Muscle of leg (tissue), 11 donors: ENCODE measurements around the gene KRTCAP3. TPM values are rescaled to one million over a fixed set of nuclear protein-coding genes. Genes with fewer than 3 reads are reported as not detected.
"Not testable (repeated sequence)": the region's sequence is repeated elsewhere in the genome, so short reads cannot be mapped to it uniquely, and the experiment has no call there.

ENCODE experiments used
- DNase-seq: peaks from one replicate; pipeline ENCODE4 v3.0.0; 2013
- H3K27ac ChIP-seq: one replicate; pipeline ENCODE4 v1.5.1; 2013; ENCODE audit warnings: mild to moderate bottlenecking, low read length, control low read depth
- H3K27me3 ChIP-seq: one replicate; pipeline ENCODE4 v1.6.1; 2013; ENCODE audit warnings: low read length; ENCODE audit not compliant: control insufficient read depth, insufficient read depth
- H3K36me3 ChIP-seq: one replicate; pipeline ENCODE4 v1.6.1; 2013; ENCODE audit warnings: low read length; ENCODE audit not compliant: control insufficient read depth, insufficient read depth
- H3K4me1 ChIP-seq: one replicate; pipeline ENCODE4 v1.6.1; 2013; ENCODE audit warnings: low read length; ENCODE audit not compliant: control insufficient read depth, insufficient read depth
- H3K4me3 ChIP-seq: one replicate; pipeline ENCODE4 v1.5.1; 2013; ENCODE audit warnings: low read length, control low read depth
- H3K9me3 ChIP-seq: replicated peaks from 2 replicates; pipeline ENCODE4 v1.6.1; 2013; ENCODE audit warnings: low read depth, low read length; ENCODE audit not compliant: control insufficient read depth
- WGBS: methylation state at CpG from one replicate; pipeline ENCODE4 v1.1.5; 2013; ENCODE audit warnings: missing lambda C conversion rate; ENCODE audit not compliant: insufficient coverage; 5-methylcytosine and 5-hydroxymethylcytosine counted together
- polyA plus RNA-seq, 8 donors: library from polyadenylated mRNA; unstranded; fragments of 120-200 nt; gene quantifications; one replicate each; pipeline versions ENCODE4 v1.2.1 to v1.2.3, GENCODE V29; 2013; ENCODE audit warnings: inconsistent platforms in 1 of 8, low replicate concordance in 1 of 8; ENCODE audit not compliant: insufficient read length in 8 of 8, insufficient read depth in 1 of 8
- total RNA-seq: library from RNA; stranded (reverse); fragments of 120-200 nt; gene quantifications from one replicate; pipeline ENCODE4 v1.2.4, GENCODE V29; 2013

KRTCAP3 gene
- total and polyA plus RNA-seq, 9 donors: 0.53 to 4.3 (median 1.9) TPM

DNA sequence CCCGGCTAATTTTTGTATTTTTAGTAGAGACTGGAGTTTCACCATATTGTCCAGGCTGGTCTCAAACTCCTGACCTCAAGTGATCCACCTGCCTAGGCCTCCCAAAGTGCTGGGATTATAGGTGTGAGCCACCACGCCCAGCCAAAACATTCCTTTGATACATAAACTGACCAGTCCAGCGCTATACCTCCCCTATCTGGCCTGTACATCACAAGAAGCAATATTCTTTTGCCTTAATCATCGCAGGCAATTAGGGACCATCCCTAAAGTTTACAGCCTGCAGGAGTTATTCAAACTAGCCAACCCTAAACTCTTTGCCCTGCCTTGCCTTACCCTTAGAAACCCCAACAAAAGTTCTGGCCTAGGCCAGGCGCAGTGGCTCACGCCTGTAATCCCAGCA, 26.0 kb upstream of the KRTCAP3 start:
- Histone ChIP-seq H3K27me3 (no peaks in the 10 kb centered on the region), H3K4me1 (no peaks in the 10 kb centered on the region), H3K4me3 (no peak overlapping the region), H3K36me3 (no peaks in the 10 kb centered on the region), H3K27ac (no peak overlapping the region), H3K9me3 (no peaks in the 10 kb centered on the region)
- no peak for DNase-seq
- 85% methylated on average over 3 of the region's 6 CpGs for WGBS

DNA sequence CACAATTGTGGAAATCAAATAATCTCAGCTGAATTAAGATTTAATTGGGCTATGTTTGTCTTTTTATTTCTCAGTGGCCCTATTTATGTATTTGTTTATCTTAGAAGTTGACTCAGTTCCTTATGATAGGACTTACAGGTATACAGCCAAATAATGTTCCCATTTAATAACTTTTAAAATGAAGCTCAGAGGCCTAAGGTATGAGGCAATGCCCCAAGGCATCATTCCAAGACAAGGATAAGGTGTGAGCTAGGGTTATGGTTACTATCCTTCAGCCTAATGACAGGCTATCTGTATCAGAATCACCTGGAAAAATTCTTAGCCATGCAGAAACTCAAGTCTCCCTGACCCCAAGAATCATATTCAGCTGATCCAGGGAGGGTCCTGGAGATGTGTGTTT, 21.2 kb upstream of the KRTCAP3 start:
- Histone ChIP-seq H3K4me1 (no peaks in the 10 kb centered on the region), H3K27ac (no peak overlapping the region), H3K27me3 (no peaks in the 10 kb centered on the region), H3K36me3 (no peaks in the 10 kb centered on the region), H3K4me3 (no peak overlapping the region), H3K9me3 (no peaks in the 10 kb centered on the region)
- no peak for DNase-seq

DNA sequence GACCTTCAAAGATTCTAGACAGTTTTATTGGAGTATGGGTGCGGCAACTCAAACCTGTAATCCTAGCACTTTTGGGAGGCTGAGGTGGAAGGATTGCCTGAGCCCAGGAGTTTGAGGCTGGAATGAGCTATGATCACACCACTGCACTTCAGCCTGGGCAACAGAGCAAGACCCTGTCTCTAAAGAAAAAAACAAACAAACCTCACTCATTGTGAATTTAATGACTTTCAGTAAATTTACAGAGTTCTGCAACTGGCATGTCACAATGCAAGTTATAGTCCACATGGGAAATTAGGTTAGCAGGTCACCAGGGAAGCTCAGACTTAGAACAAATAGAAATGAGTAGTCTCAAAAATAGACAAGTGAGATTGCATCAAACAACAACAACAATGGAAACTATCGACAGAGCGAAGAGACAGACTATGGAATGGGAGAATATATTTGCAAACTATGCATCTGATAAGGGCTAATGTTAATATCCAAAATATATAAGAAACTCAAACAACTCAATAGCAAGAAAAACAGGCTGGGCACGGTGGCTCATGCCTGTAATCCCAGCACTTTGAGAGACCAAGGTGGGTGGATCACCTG, 20.4 kb upstream of the KRTCAP3 start:
- H3K4me1 ChIP-seq: no peaks in the 10 kb centered on the region
- no peaks in the 10 kb centered on the region for H3K27me3 ChIP-seq
- H3K36me3 ChIP-seq: no peaks in the 10 kb centered on the region
- no peak for DNase-seq
- WGBS: no CpG with 5 or more reads among the region's 4 CpGs
- no peak overlapping the region for H3K27ac ChIP-seq
- H3K9me3 ChIP-seq: no peaks in the 10 kb centered on the region
- no peak overlapping the region for H3K4me3 ChIP-seq

DNA sequence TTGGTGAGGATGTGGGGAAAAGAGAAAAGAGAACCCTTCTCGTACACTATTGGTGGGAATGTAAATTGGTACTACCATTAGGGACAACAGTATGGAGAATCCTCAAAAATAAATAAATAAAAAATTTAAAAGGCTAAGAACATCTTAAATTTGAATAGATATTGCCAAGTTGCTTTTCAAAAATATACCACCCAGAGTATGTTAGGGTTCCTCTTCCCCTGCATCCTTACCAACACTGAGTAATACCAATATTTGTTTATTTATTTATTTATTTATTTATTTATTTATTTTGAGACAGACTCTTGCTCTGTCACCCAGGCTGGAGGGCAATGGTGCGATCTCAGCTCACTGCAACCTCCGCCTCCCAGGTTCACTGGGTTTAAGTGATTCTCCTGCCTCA, 19.2 kb upstream of the KRTCAP3 start:
- H3K27me3 ChIP-seq: no peaks in the 10 kb centered on the region
- no peaks in the 10 kb centered on the region for H3K9me3 ChIP-seq
- H3K36me3 ChIP-seq: no peaks in the 10 kb centered on the region
- no peak overlapping the region for H3K27ac ChIP-seq
- WGBS: 92% methylated on average over 2 of the region's 3 CpGs
- no peak overlapping the region for H3K4me3 ChIP-seq
- DNase-seq: no peak
- H3K4me1 ChIP-seq: peaks cover 2% of the 10 kb centered on the region

DNA sequence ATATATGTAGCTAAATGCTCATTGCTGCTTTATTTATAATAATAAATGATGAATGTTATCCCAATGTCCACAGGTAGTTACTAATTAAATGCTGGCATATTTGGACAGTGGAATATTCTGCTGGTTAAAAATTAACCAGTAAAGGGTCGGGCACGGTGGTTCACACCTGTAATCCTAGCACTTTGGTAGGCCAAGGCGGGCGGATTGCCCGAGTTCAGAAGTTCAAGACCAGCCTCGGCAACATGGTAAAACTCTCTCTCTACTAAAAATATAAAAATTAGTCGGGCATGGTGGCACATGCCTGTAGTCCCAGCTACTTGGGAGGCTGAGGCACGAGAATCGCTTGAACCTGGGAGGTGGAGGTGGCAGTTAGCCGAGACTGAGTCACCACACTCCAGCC, 17.1 kb upstream of the KRTCAP3 start:
- not testable (repeated sequence) for H3K4me3 ChIP-seq, H3K27me3 ChIP-seq, DNase-seq, H3K9me3 ChIP-seq, H3K27ac ChIP-seq, H3K36me3 ChIP-seq, H3K4me1 ChIP-seq
- WGBS: 100% methylated on average over 5 of the region's 10 CpGs

DNA sequence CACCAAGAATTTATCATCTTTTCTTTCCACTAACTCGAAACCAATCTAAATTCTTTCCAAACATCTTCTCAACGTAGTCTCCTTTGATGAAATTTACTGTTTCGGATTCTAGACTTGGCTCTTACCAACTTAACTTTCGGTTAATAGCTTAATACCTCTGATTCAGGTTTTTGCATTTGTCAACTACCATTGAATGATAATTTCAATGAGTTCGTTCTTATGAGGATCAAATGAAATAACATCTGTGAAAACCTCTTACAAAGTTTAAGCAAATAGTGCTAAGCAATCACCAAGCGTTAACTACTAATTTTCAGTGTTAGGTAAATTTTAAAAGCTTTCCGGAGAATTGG, 14.3 kb upstream of the KRTCAP3 start:
- H3K27me3 ChIP-seq: no peaks in the 10 kb centered on the region
- H3K27ac ChIP-seq: peak overlapping the region; percentile 97
- WGBS: no CpG with 5 or more reads among the region's 7 CpGs
- peaks cover 14% of the 10 kb centered on the region for H3K4me1 ChIP-seq
- no peaks in the 10 kb centered on the region for H3K9me3 ChIP-seq
- no peak for DNase-seq
- H3K4me3 ChIP-seq: peak overlapping the region; percentile 78
- no peaks in the 10 kb centered on the region for H3K36me3 ChIP-seq

DNA sequence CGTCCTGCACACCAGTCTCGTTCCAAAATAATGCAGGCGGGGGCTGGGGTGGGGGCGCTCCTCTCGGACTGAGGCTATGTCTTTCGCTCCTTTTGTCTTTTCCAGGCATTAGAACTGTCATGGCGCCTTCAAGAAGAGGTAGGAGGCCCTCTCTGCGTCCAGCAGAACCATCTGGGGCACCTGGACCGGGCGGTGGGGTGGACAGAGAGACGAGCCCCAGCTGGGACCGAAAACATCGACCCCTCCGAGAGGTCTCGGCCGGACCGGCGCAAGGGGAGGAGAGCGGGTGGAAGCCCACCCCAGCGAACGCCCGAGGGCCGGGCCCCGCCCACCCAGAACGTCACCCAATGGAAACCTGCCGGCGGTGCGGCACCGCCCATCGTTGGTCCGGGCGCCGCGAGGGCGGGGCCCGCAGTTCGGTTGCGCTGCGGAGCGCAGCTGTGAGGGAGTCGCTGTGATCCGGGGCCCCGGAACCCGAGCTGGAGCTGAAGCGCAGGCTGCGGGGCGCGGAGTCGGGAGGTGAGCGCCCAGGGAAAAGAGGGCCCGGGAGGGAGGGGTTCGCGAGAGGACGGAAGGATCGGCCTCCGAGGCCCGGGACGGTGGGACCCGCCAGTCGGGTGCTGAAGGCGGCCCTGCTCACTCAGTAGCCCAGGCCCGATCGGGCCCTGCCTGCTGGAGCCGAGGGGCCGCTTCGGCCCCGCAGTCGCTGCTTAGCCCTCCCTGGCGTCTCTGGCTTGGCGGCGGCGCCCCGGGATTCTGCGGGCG, 13.8 kb upstream of the KRTCAP3 start, which contains the start of gene NRBP1:
Gene NRBP1, plus strand, starts transcription at position 419 of the 765 bp plus-strand sequence. CDS start 4,643 bp downstream, outside the sequence.
- peak within 1 kb of the TSS; percentile 80 for H3K4me3 ChIP-seq
- H3K9me3 ChIP-seq: no peaks in the 10 kb centered on the region
- under 1% methylated on average over 68 of the region's 75 CpGs for WGBS
- peak; percentile 97 for DNase-seq
- H3K27me3 ChIP-seq: no peaks in the 10 kb centered on the region
- H3K4me1 ChIP-seq: peaks cover 14% of the 10 kb centered on the region
- peaks cover 4% of the 10 kb centered on the region for H3K36me3 ChIP-seq
- peak within 1 kb of the TSS; percentile 97 for H3K27ac ChIP-seq

DNA sequence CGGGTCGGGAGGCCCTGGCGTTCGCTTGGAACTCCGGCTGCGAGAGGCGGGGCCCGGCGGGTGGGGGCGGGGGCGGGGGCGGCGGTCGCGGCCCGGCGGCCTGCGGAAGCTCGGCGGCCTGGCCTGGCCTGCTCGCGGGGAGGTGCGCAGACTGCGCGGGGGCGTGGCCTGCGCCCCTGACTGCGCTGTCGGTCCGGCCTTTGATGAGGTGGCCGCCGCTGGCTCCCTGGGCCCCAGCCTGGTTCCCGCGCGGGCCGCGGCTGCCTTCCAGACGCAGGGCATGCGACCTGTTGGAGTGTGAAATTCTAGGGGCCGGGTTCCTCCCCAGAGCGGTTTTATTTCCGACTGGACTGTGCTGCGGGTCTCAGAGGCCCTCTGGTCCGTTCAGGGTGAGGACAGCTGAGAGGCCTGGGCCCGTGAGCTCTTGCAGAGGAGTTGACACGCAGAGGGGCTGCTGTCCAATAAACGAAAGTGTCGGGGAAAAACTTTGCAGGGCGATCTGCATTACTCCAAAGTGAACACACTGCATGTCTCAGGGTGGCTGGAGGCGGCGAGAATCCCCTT, 13.1 kb upstream of the KRTCAP3 start:
- H3K4me3 ChIP-seq: peak overlapping the region; percentile 80
- peaks cover 14% of the 10 kb centered on the region for H3K4me1 ChIP-seq
- no peaks in the 10 kb centered on the region for H3K27me3 ChIP-seq
- H3K36me3 ChIP-seq: peaks cover 11% of the 10 kb centered on the region
- peak; percentile 93 for DNase-seq
- peak overlapping the region; percentile 97 for H3K27ac ChIP-seq
- H3K9me3 ChIP-seq: no peaks in the 10 kb centered on the region
- under 1% methylated on average over 48 of the region's 51 CpGs for WGBS

DNA sequence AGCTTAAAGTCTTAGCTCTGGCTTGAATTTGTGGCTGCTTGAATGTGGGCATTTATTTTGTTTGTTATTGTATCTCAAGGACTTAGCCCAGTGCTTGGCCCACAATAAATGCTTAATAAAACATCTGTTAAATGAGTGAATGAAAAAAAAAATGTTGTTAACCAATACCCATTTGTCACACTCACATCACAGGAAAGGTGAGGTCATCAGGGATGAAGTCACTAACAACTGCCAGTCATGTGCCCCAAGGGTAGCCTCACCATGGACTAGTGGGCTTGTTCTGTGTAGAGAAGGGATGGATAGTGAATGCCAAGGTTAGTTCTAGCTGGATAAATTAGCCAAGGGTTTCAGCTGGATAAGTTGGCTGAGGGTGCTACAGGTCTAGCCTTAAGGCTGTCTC, 10.8 kb upstream of the KRTCAP3 start:
- Histone ChIP-seq H3K27me3 (no peaks in the 10 kb centered on the region), H3K27ac (no peak overlapping the region), H3K9me3 (no peaks in the 10 kb centered on the region), H3K4me3 (no peak overlapping the region), H3K36me3 (peaks cover 33% of the 10 kb centered on the region), H3K4me1 (peaks cover 14% of the 10 kb centered on the region)
- DNase-seq: peak; percentile 9

DNA sequence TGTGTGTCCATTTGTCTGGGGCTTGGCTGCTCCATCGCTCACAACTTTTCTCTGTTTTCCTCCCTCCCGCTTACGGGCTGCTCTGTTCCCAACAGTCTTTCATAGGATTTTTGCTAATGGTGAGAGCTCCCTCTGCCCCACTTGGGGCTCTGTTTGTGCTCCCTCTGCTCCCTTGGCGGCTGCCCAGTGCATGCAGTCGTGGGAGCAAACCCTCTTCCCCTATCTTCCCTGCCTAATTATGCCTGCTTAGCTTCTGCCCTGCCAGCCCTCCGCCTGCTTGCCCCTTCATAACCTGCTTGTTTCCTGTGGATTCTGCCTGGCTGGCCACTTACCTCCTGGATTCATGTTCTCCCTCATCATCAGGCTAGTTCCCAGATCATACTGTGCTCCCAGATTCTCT, 6.6 kb upstream of the KRTCAP3 start:
- no peak overlapping the region for H3K27ac ChIP-seq
- peaks cover 3% of the 10 kb centered on the region for H3K4me1 ChIP-seq
- H3K9me3 ChIP-seq: no peaks in the 10 kb centered on the region
- no peaks in the 10 kb centered on the region for H3K27me3 ChIP-seq
- WGBS: 73% methylated on average over 5 of the region's 6 CpGs
- H3K4me3 ChIP-seq: no peak overlapping the region
- no peak for DNase-seq
- peaks cover 69% of the 10 kb centered on the region for H3K36me3 ChIP-seq
